ENCODE results near the gene GNPTG. TPM values are rescaled to one million over a fixed set of nuclear protein-coding genes. Genes with fewer than 3 reads are reported as not detected.
A peak's percentile ranks its signal among the peaks of the same experiment; 100 is the strongest.

Gene GNPTG
- total and polyA plus RNA-seq, 2 donors (not counting 3 experiments of a cell fraction or from before 2014, with no cell fraction given): 51.6 to 109 TPM

DNA sequence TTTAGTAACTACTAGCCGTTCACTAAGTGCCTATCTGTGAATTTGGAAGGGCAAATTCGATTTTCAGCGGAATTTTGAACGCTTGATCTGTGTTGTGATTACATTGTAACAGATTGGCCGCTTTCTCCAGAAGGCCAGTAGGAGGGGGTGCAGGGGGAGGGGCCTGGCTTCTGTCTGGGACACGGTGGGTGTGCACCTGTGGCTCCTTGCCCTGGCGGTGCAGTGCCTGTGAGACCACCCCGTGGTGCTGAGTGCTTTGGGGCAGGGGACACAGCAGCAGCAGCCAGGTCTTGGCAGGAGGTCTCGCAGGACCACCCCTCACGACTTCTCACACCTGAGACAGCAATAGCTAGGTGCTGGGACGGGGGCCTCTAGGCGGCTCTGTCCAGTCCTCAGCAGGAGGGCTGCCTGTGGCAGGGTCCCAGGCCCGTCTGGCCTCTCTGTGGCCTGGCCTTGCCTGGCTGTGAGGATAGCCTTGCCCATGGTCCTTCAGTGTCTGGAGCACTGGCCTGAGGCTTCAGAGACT lies 40.5 kb upstream of the GNPTG start:
- H3K27me3 ChIP-seq (ENCODE audit: control insufficient read depth in 2 of 2, insufficient read depth in 2 of 2, low read length in 2 of 2): no peaks in the 10 kb centered on the region
- H3K79me2 ChIP-seq (ENCODE audit: control insufficient read depth, insufficient read depth, low read length): peaks cover 62% of the 10 kb centered on the region
- no peaks in the 10 kb centered on the region for H4K20me1 ChIP-seq (replicated peaks; ENCODE audit: control insufficient read depth, extremely low read depth, insufficient read depth, low read length)
- no peak overlapping the region for H3K27ac ChIP-seq (ENCODE audit: insufficient read depth, low read depth, low read length)
- intact Hi-C loops (cut with micrococcal nuclease): no loop called here
- DNase-seq (ENCODE audit: low read depth, low spot score): peak; percentile 21
- peak; percentile 54 for FAIRE-seq
- H3K9me3 ChIP-seq (replicated peaks; ENCODE audit: control insufficient read depth, insufficient read depth, low read length): no peaks in the 10 kb centered on the region
- peak overlapping the region; percentile 73 for H3K4me2 ChIP-seq (ENCODE audit: insufficient read depth, low read length)
- H3K9me1 ChIP-seq (replicated peaks; ENCODE audit: control insufficient read depth, extremely low read depth, insufficient read depth, low read length): no peaks in the 10 kb centered on the region
- H3K36me3 ChIP-seq (ENCODE audit: control insufficient read depth in 2 of 2, extremely low read depth in 1 of 2, insufficient read depth in 2 of 2, low read length in 2 of 2): peaks cover 4 to 20% of the 10 kb centered on the region in 2 experiments
- dilution Hi-C loops (cut with MboI; ENCODE audit: extremely low pct_ligation_motif_present, low sequenced_read_pairs): no loop called here
- H3K4me3 ChIP-seq (replicated peaks in 1 of 3; ENCODE audit: insufficient read depth in 1 of 3, low read depth in 1 of 3, low read length in 3 of 3): peak overlapping the region in 2 of 3 experiments; percentile 74 to 87
- ChIA-PET CTCF (interaction anchor here (1.5 kb wide), 1 partner anchor 21 kb away, joined by 4 read pairs; no protein-coding TSS in a partner anchor), POLR2A (no interaction called here)
- H2AFZ ChIP-seq (ENCODE audit: low read depth, low read length): no peak overlapping the region
- H3K4me1 ChIP-seq (ENCODE audit: control insufficient read depth, extremely low read depth, insufficient read depth, low read length): peaks cover 14% of the 10 kb centered on the region
- BruUV-seq (replicated peaks): no TSS peak
- TF ChIP-seq POLR2A (IDR thresholded peaks at IDR 0.05; ENCODE audit: low read depth, low read length): no peak
- TF ChIP-seq MYC (IDR thresholded peaks at IDR 0.05; ENCODE audit: low read depth, low read length): no peak
- no peak for TF ChIP-seq GATA2 (IDR thresholded peaks at IDR 0.05; ENCODE audit: insufficient read depth, insufficient read length, low read depth, low read length)
- no peak for TF ChIP-seq FOS (IDR thresholded peaks at IDR 0.05; ENCODE audit: borderline replicate concordance, insufficient read depth, low read length)
- TF ChIP-seq, protein P1, sequence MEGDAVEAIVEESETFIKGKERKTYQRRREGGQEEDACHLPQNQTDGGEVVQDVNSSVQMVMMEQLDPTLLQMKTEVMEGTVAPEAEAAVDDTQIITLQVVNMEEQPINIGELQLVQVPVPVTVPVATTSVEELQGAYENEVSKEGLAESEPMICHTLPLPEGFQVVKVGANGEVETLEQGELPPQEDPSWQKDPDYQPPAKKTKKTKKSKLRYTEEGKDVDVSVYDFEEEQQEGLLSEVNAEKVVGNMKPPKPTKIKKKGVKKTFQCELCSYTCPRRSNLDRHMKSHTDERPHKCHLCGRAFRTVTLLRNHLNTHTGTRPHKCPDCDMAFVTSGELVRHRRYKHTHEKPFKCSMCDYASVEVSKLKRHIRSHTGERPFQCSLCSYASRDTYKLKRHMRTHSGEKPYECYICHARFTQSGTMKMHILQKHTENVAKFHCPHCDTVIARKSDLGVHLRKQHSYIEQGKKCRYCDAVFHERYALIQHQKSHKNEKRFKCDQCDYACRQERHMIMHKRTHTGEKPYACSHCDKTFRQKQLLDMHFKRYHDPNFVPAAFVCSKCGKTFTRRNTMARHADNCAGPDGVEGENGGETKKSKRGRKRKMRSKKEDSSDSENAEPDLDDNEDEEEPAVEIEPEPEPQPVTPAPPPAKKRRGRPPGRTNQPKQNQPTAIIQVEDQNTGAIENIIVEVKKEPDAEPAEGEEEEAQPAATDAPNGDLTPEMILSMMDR (IDR thresholded peaks at IDR 0.05; ENCODE audit: extremely low read depth in 1 of 2, insufficient read depth in 1 of 2, low read depth in 1 of 2, low read length in 2 of 2): no peak
- TF ChIP-seq EZH2 (IDR thresholded peaks at IDR 0.05; ENCODE audit: borderline replicate concordance, low read depth, low read length, severe bottlenecking): no peak
- TF ChIP-seq, protein P2, sequence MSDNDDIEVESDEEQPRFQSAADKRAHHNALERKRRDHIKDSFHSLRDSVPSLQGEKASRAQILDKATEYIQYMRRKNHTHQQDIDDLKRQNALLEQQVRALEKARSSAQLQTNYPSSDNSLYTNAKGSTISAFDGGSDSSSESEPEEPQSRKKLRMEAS (IDR thresholded peaks at IDR 0.05; ENCODE audit: insufficient read depth, insufficient read length): no peak
- no peak for TF ChIP-seq POLR2AphosphoS5 (IDR thresholded peaks at IDR 0.05; ENCODE audit: insufficient read depth, low read depth, low read length)
- TF ChIP-seq JUN (IDR thresholded peaks at IDR 0.05; ENCODE audit: borderline replicate concordance, insufficient read depth, insufficient read length, low read depth): no peak
- H3K9ac ChIP-seq (replicated peaks; ENCODE audit: extremely low read depth, insufficient read depth, low read length): peak overlapping the region; percentile 85
